Transverse colon (tissue), 4 donors: ENCODE measurements around the gene RAB4B.

ENCODE experiments used
- EP300 ChIP-seq: sonication (generic); formaldehyde crosslinking; IDR thresholded peaks from one replicate; pipeline ENCODE4 v1.6.1; 2017; ENCODE audit warnings: antibody characterized with exemption, low read depth
- POLR2A ChIP-seq: fragments of 450-650 bp; IDR thresholded peaks from one replicate; pipeline ENCODE4 v1.6.1; 2016; ENCODE audit warnings: antibody characterized with exemption, mild to moderate bottlenecking, moderate library complexity
- POLR2AphosphoS5 ChIP-seq, 3 donors: sonication (generic); formaldehyde crosslinking; IDR thresholded peaks; one replicate each; pipeline ENCODE4 v1.6.1; 2016; ENCODE audit warnings: antibody characterized with exemption in 3 of 3
- TF ChIP-seq, protein P1 (sequence below), 5 experiments: fragments of 200-600 bp in 3 of 5; fragments of 450-650 bp in 2 of 5; sonication (generic) in 3 of 5; IDR thresholded peaks; 1 replicate in 2 of 5; 2 replicates in 3 of 5; pipeline ENCODE4 v1.5.1; 2016 to 2017; ENCODE audit warnings: antibody characterized with exemption in 5 of 5, inconsistent platforms in 3 of 5, mild to moderate bottlenecking in 2 of 5, moderate library complexity in 1 of 5

DNA sequence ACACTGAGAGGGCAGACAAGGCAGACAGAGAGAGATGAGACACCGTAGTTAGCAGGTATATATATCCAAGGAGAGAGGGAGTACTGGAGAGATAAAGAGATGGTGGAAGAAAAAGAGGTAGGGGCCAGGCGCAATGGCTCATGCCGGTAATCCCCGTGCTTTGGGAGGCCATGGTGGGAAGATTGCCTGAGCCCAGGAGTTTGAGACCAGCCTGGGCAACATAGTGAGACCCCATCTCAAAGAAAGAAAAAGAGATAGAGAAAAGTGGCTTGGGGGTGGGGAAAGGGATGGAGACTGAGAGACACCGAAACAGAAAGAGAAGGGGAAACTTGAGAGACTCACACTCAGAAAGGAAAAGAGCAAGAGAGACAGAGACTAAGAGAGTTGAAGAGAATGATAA is 2.5 kb downstream of the RAB4B start:
- TF ChIP-seq, protein P1, sequence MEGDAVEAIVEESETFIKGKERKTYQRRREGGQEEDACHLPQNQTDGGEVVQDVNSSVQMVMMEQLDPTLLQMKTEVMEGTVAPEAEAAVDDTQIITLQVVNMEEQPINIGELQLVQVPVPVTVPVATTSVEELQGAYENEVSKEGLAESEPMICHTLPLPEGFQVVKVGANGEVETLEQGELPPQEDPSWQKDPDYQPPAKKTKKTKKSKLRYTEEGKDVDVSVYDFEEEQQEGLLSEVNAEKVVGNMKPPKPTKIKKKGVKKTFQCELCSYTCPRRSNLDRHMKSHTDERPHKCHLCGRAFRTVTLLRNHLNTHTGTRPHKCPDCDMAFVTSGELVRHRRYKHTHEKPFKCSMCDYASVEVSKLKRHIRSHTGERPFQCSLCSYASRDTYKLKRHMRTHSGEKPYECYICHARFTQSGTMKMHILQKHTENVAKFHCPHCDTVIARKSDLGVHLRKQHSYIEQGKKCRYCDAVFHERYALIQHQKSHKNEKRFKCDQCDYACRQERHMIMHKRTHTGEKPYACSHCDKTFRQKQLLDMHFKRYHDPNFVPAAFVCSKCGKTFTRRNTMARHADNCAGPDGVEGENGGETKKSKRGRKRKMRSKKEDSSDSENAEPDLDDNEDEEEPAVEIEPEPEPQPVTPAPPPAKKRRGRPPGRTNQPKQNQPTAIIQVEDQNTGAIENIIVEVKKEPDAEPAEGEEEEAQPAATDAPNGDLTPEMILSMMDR (IDR thresholded peaks at IDR 0.05): no peak
- TF ChIP-seq POLR2AphosphoS5 (IDR thresholded peaks at IDR 0.05): no peak
- TF ChIP-seq POLR2A: no peak
- no peak for TF ChIP-seq EP300
